HG03139 (cell line): Measurements from ENCODE around the gene ARL8A.

Experiments
- ATAC-seq: cut with Tn5 transposase; IDR thresholded peaks from one replicate; pipeline ENCODE4 v1.9.1; 2021; ENCODE audit not compliant: unreplicated experiment

ARL8A gene

DNA sequence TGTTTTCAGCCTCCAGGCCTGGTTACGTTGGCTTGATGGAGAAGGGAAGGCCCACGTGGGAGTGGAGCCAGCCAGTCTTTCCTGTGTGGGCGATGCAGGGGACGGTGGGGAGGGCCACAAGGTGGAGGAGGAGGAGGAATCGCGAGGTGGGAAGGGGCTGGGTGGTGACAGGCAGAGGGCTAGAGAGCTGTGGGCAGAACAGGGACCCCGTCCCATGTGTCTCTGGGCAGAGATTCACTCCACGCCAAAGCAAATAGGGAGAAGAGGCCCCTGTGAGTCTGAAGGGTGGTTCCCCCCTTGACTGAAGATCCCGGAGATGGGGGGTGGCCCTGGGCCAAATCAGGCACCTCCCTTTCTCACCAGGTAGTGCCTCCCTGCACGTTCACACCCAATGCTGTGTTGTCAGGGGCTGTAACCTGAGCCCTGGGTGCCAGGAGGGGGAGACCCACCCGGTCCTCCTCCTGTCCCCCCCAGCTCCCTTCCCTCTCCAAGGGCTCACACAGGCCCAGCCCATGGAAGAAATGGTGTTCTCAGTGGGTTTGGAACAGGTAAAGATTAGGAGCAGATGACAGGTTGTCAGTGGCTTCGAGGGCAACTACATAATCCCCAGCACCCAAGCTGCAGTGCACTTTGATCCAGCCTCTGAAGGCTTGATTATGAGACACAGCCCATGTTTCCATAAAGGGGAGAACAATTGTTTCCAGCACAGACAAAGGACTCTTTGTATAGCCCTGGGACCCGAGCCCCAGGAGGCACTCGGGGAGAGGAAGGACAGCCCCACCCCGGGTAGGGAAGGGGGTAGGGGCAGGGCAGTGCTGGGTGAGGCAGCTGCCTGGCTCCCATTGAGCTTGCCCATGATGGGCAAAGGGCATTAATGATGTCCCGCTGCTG, 59.5 kb downstream of the ARL8A start:
- no peak for ATAC-seq
